Ishikawa (cell line): ENCODE measurements around the gene CHODL.

Experiments used
- CEBPB ChIP-seq: IDR thresholded peaks from 2 replicates; pipeline ENCODE4 v1.6.1; 2012
- CREB1 ChIP-seq: IDR thresholded peaks from 2 replicates; pipeline ENCODE4 v1.6.1; 2012; ENCODE audit warnings: low read depth
- EGR1 ChIP-seq: IDR thresholded peaks from 2 replicates; pipeline ENCODE4 v1.6.1; 2012
- EP300 ChIP-seq: IDR thresholded peaks from 2 replicates; pipeline ENCODE4 v1.6.1; 2012; ENCODE audit warnings: borderline replicate concordance
- FOXM1 ChIP-seq: IDR thresholded peaks from 2 replicates; pipeline ENCODE4 v1.6.1; 2012; ENCODE audit warnings: low read depth, borderline replicate concordance
- MAX ChIP-seq: IDR thresholded peaks from 2 replicates; pipeline ENCODE4 v1.6.1; 2012
- NFIC ChIP-seq: IDR thresholded peaks from 2 replicates; pipeline ENCODE4 v1.6.1; 2012
- RAD21 ChIP-seq: IDR thresholded peaks from 2 replicates; pipeline ENCODE4 v1.6.1; 2012; ENCODE audit warnings: low read depth
- REST ChIP-seq: IDR thresholded peaks from 2 replicates; pipeline ENCODE4 v1.6.1; 2012; ENCODE audit warnings: low read depth, mild to moderate bottlenecking
- TAF1 ChIP-seq: IDR thresholded peaks from 2 replicates; pipeline ENCODE4 v1.6.1; 2012; ENCODE audit warnings: low read depth, mild to moderate bottlenecking
- TCF12 ChIP-seq: IDR thresholded peaks from 2 replicates; pipeline ENCODE4 v1.6.1; 2012; ENCODE audit warnings: low read depth
- TEAD4 ChIP-seq: IDR thresholded peaks from 2 replicates; pipeline ENCODE4 v1.6.1; 2012
- USF1 ChIP-seq: IDR thresholded peaks from 2 replicates; pipeline ENCODE4 v1.6.1; 2012
- YY1 ChIP-seq: IDR thresholded peaks from 2 replicates; pipeline ENCODE4 v1.6.1; 2012; ENCODE audit warnings: low read depth
- ZBTB7A ChIP-seq: IDR thresholded peaks from 2 replicates; pipeline ENCODE4 v1.6.1; 2012; ENCODE audit warnings: low read depth

The CHODL gene

GRCh38 chr21:18228060-18228739 lies 16.4 kb upstream of the CHODL start:
- TF ChIP-seq FOXM1 (no peak), REST (no peak), EGR1 (no peak), YY1 (no peak), RAD21 (no peak), CREB1 (no peak), TAF1 (no peak), ZBTB7A (no peak), NFIC (no peak), EP300 (no peak), USF1 (no peak), TEAD4 (no peak)

GRCh38 chr21:18235545-18235944 lies 9.1 kb upstream of the CHODL start:
- TF ChIP-seq REST (no peak), CREB1 (no peak), NFIC (no peak), TEAD4 (no peak), TCF12 (no peak), TAF1 (no peak), MAX (no peak), YY1 (no peak), FOXM1 (no peak), USF1 (no peak), RAD21 (no peak), ZBTB7A (no peak), EP300 (no peak)

DNA sequence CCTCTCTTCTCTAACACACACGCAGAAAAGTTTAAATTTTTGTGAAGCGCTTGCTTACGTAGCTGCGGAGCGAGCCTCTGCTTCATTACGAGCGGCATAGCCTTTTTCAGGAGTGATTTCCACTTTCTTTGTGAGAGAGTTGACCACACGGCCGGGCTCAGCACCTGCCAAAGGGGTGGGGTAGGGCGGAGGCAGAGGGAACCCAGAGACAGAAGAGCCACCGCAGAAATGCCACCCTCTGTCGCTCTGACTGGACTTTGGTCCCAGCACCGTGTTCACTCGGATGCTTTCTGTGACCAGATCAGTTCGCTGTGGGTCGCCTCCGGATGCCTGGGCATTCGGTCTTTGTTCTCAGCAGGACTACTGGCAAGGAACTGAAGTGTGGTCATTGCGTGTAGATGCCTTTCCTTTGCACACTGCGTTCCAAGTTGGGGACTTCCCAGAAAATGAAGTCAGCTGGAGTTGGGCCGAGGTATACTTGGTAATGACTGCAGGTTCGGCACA lies 883 bp downstream of the CHODL start:
- TF ChIP-seq NFIC (peak; percentile 28; the same call in 1 of the 2 replicates), REST (no peak), CREB1 (no peak), FOXM1 (no peak), TAF1 (no peak)

DNA sequence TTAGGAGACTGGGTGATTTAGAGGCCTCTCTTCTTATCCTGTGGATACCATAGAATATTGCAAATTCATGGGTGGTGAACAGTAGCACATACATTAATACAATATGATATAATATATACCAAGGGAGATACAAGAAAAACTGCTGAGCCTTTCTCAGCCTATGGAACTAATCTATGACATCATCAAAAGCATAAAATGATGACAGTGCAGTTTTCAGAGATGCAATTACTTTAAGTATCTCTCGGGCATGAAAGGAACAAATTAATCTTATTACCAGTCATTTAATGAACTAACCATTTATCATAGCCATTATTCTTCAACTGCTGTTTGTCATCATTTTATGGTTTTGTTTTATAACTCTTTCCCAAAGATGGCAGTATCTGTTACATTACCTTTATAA lies 3.5 kb downstream of the CHODL start:
- TF ChIP-seq TAF1, result no peak
- TF ChIP-seq YY1, result no peak
- no peak for TF ChIP-seq NFIC
- TF ChIP-seq USF1, result no peak
- no peak for TF ChIP-seq CEBPB
- no peak for TF ChIP-seq EGR1
- TF ChIP-seq CREB1, result no peak
- no peak for TF ChIP-seq EP300
- no peak for TF ChIP-seq TEAD4
- TF ChIP-seq MAX, result no peak
- no peak for TF ChIP-seq RAD21
- TF ChIP-seq FOXM1, result no peak
- no peak for TF ChIP-seq ZBTB7A
- no peak for TF ChIP-seq TCF12
